ENCODE data around the gene VDR.

Gene VDR

DNA sequence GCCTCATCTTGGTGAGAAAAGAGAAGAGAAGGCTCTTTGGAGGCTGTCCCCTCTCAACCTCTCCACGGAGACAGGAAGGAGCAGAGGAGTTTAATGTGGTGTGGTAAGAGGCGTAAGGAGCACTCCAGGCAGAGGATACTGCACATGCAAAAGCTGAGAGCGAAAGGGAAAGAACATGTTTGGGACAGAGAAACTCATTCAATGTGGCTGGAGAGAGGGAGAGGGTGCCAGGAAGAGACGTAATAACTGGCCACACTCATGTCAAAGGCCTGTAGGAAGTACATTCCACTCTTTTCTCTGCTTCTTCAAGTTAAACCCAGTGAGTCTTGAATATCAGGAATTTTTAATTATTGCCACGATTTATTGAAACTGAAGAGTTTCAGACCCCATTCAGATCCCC lies 12.0 kb downstream of the VDR start:
- Histone ChIP-seq H2AFZ (ENCODE audit: low read length, unreplicated experiment) (no peak overlapping the region), H3K27ac (ENCODE audit: low read depth, low read length) (no peak overlapping the region), H3K36me3 (ENCODE audit: insufficient read depth, low read length) (no peaks in the 10 kb centered on the region), H3K4me1 (ENCODE audit: control insufficient read depth, insufficient read depth, low read length, unreplicated experiment) (peaks cover 4% of the 10 kb centered on the region), H3K4me3 (ENCODE audit: low read depth, low read length) (no peak overlapping the region), H3K27me3 (ENCODE audit: insufficient read depth, low read length) (no peaks in the 10 kb centered on the region), H3K79me2 (ENCODE audit: control insufficient read depth, insufficient read depth, low read length, unreplicated experiment) (no peaks in the 10 kb centered on the region)

DNA sequence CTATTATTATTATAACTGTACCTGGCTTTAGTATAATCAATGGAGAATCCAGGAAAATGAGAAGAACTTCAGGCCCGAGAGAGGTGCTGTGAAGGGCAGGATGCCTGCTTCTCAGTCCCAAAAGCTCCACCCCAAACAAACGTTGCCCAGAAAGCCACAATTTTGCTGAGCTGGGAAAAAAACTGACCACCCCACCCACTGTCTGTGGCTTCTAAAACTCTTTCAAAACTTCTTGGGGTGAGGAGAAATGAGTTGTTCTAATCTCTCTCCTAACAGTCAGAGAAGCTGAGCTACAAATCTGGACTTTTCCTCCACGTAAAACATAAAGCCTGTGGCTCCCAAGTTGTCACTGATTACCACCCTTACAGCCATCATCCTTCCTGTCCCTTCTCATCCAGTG lies 13.4 kb downstream of the VDR start:
- no peak overlapping the region for H2AFZ ChIP-seq (ENCODE audit: low read length, unreplicated experiment)
- H3K4me1 ChIP-seq (ENCODE audit: control insufficient read depth, insufficient read depth, low read length, unreplicated experiment): peaks cover 4% of the 10 kb centered on the region
- no peaks in the 10 kb centered on the region for H3K79me2 ChIP-seq (ENCODE audit: control insufficient read depth, insufficient read depth, low read length, unreplicated experiment)
- H3K36me3 ChIP-seq (ENCODE audit: insufficient read depth, low read length): no peaks in the 10 kb centered on the region
- H3K4me3 ChIP-seq (ENCODE audit: low read depth, low read length): no peak overlapping the region
- no peaks in the 10 kb centered on the region for H3K27me3 ChIP-seq (ENCODE audit: insufficient read depth, low read length)
- H3K27ac ChIP-seq (ENCODE audit: low read depth, low read length): no peak overlapping the region

DNA sequence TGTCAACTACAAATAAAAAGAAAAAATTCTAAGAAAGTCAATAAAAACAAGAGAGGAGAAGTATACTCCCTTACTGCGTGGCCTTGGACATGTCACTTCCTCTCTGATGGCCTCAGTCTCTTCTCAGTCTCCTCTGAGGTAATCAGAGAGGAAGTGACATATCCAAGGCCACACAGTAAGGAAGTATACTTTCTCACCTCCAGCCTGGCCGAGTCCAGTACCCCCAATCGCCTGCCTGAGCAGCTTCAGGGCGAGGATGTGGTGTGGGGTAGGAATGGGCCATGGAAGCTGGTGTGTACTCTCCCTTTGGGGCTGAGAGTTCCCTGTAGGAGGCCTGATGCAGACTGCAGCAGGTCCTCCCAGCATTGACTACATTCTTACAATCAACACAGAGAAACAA lies 15.8 kb downstream of the VDR start:
- Histone ChIP-seq H3K36me3 (ENCODE audit: insufficient read depth, low read length) (no peaks in the 10 kb centered on the region), H3K27me3 (ENCODE audit: insufficient read depth, low read length) (no peaks in the 10 kb centered on the region), H3K4me3 (ENCODE audit: low read depth, low read length) (no peak overlapping the region), H3K79me2 (ENCODE audit: control insufficient read depth, insufficient read depth, low read length, unreplicated experiment) (no peaks in the 10 kb centered on the region), H2AFZ (ENCODE audit: low read length, unreplicated experiment) (no peak overlapping the region), H3K27ac (ENCODE audit: low read depth, low read length) (no peak overlapping the region), H3K4me1 (ENCODE audit: control insufficient read depth, insufficient read depth, low read length, unreplicated experiment) (no peaks in the 10 kb centered on the region)

DNA sequence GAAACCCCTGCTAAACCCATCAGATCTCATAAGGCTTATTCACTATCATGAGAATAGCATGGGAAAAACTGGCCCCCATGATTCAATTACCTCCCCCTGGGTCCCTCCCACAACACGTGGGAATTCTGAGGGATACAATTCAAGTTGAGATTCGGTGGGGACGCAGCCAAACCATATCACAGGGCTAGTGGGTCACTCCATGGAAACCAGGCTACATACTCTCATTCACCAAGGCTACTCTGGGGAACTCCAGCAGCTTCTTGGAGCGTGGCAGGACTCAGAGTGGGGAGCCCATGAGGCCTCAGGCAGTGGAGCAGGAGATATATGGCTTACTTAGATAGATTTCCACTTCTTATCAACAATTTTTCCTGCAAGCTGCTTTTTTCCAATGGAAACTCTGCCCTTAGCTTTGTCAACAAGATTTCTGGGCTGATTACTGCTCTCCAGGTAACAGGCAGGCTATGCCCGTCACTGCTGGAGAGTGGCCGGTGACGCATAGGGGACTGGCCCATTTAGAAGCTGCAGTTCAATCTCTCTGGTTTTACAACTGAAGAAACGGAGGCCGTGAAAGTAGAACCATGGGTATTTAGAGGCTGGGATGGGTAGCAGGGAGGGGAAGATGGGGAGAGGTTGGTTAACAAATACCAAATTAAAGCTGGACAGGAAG lies 16.5 kb downstream of the VDR start:
- Histone ChIP-seq H3K79me2 (ENCODE audit: control insufficient read depth, insufficient read depth, low read length, unreplicated experiment) (no peaks in the 10 kb centered on the region), H3K4me3 (ENCODE audit: low read depth, low read length) (no peak overlapping the region), H3K27me3 (ENCODE audit: insufficient read depth, low read length) (no peaks in the 10 kb centered on the region), H2AFZ (ENCODE audit: low read length, unreplicated experiment) (no peak overlapping the region), H3K4me1 (ENCODE audit: control insufficient read depth, insufficient read depth, low read length, unreplicated experiment) (peaks cover 2% of the 10 kb centered on the region), H3K36me3 (ENCODE audit: insufficient read depth, low read length) (no peaks in the 10 kb centered on the region), H3K27ac (ENCODE audit: low read depth, low read length) (no peak overlapping the region)

DNA sequence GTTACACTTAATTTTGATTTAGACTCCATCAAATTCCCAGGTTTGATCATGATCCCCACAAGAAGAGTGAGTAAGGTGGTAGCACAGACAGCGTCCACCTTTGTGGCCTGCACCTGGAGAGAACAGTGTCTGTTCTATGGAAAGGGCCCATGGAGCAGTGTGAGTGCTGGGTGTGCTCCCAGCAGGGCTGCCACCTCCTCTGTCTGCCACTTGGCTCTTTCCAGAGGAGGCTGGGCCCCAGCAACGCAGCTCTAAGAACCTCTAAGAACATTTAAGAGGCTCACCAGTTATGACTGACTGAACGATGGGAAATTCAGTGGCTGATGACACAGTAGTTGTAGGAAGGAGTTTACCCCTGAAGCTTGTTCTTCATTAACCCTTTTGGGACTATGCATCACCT lies 17.3 kb downstream of the VDR start:
- Histone ChIP-seq H3K4me3 (ENCODE audit: low read depth, low read length) (no peak overlapping the region), H3K36me3 (ENCODE audit: insufficient read depth, low read length) (no peaks in the 10 kb centered on the region), H3K27ac (ENCODE audit: low read depth, low read length) (no peak overlapping the region), H2AFZ (ENCODE audit: low read length, unreplicated experiment) (no peak overlapping the region), H3K4me1 (ENCODE audit: control insufficient read depth, insufficient read depth, low read length, unreplicated experiment) (peaks cover 9% of the 10 kb centered on the region), H3K79me2 (ENCODE audit: control insufficient read depth, insufficient read depth, low read length, unreplicated experiment) (no peaks in the 10 kb centered on the region), H3K27me3 (ENCODE audit: insufficient read depth, low read length) (no peaks in the 10 kb centered on the region)

DNA sequence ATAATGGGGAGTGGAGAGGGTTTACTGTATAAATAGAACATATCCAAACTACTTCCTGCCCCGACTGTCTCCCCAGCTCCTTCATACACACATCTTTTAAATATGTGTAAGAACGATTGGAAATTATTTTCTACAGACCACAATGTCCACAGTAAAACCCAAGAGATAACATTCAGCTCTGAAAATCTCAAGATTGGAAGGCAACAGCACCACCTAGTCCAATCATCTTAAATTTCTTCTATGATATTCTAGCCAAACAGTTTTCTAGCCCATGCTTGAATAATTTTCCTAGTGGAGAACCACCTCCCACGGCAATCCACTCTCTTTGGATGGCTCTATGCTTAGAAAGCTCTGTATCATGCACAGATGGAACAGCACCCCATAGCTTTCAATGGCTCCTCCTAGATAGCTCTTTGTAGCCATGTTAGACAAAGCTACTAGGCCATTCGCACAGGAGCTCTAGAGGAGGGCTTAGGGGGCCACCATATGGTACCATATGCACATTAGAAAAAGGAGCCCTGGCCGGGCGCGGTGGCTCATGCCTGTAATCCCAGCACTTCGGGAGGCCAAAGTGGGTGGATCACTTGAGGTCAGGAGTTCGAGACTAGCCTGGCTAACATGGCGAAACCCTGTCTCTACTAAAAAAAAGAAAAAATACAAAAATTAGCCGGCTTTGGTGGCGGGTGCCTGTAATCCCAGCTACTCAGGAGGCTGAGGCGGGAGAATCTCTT lies 18.1 kb downstream of the VDR start:
- Histone ChIP-seq H3K36me3 (ENCODE audit: insufficient read depth, low read length) (no peaks in the 10 kb centered on the region), H3K27ac (ENCODE audit: low read depth, low read length) (no peak overlapping the region), H3K4me3 (ENCODE audit: low read depth, low read length) (no peak overlapping the region), H3K27me3 (ENCODE audit: insufficient read depth, low read length) (no peaks in the 10 kb centered on the region), H3K4me1 (ENCODE audit: control insufficient read depth, insufficient read depth, low read length, unreplicated experiment) (peaks cover 17% of the 10 kb centered on the region), H2AFZ (ENCODE audit: low read length, unreplicated experiment) (no peak overlapping the region), H3K79me2 (ENCODE audit: control insufficient read depth, insufficient read depth, low read length, unreplicated experiment) (no peaks in the 10 kb centered on the region)

DNA sequence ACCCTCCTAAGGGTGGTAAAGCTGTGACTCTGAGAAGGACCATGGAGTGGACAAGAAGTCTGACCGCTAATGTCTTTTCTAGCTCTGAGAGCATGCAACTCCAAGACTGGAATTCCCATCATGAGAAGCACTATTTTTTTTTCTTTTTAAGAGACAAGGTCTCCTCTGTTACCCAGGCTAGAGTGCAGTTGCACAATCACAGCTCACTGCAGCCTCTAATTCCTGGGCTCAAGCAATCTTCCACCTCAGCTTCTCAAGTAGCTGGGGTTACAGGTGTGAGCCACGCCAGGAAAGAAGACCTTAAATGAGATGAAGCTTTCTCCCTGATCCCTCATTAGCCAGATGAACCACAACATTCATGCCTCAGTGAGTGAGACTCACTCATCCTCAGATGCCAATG lies 19.2 kb downstream of the VDR start:
- Histone ChIP-seq H3K27me3 (ENCODE audit: insufficient read depth, low read length) (no peaks in the 10 kb centered on the region), H3K4me1 (ENCODE audit: control insufficient read depth, insufficient read depth, low read length, unreplicated experiment) (peaks cover 24% of the 10 kb centered on the region), H2AFZ (ENCODE audit: low read length, unreplicated experiment) (no peak overlapping the region), H3K27ac (ENCODE audit: low read depth, low read length) (no peak overlapping the region), H3K4me3 (ENCODE audit: low read depth, low read length) (no peak overlapping the region), H3K79me2 (ENCODE audit: control insufficient read depth, insufficient read depth, low read length, unreplicated experiment) (no peaks in the 10 kb centered on the region), H3K36me3 (ENCODE audit: insufficient read depth, low read length) (no peaks in the 10 kb centered on the region)

DNA sequence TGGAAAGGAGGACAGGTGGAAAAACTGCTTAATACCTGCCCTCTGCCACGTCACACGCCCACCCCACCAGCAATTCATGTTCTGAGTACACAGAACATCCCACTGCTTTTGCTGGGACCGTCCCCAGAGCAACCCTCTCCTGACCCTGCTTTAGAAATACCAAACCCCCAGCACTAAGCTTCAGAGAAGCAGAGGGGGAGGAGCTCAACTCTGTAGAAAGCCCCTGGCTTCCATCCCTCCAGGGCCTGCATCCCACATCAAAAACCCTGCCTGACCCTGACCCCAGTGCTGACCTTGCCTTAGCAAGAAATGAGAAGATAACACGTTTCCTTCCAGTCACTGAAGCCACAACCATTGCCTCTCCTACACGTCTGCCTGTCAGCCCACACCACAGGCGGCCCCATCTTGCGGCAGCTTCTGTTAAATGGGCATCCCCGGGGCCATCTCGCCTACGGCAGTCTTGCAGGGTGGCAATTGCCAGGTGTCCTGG lies 19.7 kb downstream of the VDR start:
- Histone ChIP-seq H2AFZ (ENCODE audit: low read length, unreplicated experiment) (no peak overlapping the region), H3K4me1 (ENCODE audit: control insufficient read depth, insufficient read depth, low read length, unreplicated experiment) (peaks cover 29% of the 10 kb centered on the region), H3K36me3 (ENCODE audit: insufficient read depth, low read length) (no peaks in the 10 kb centered on the region), H3K27ac (ENCODE audit: low read depth, low read length) (no peak overlapping the region), H3K79me2 (ENCODE audit: control insufficient read depth, insufficient read depth, low read length, unreplicated experiment) (no peaks in the 10 kb centered on the region), H3K27me3 (ENCODE audit: insufficient read depth, low read length) (no peaks in the 10 kb centered on the region), H3K4me3 (ENCODE audit: low read depth, low read length) (no peak overlapping the region)

DNA sequence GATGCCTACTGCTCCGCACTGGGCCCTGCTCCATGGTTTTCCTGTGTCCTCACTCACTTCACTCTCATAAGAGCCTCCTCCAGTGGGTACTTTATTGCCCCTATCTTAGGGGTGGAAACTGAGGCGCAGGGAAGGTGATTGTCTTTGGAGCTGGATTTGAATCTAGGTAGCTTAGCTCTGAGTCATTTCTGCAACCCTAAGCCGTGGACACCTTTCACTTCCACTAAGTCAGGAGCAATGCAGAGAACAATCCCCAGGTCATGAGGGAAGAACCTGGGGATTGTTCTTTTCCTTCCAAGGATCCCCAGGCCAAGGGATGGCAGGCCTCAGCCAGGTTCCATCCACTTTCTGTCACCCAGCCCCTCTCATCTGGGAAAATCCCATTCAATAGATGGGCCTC lies 20.3 kb downstream of the VDR start:
- no peaks in the 10 kb centered on the region for H3K27me3 ChIP-seq (ENCODE audit: insufficient read depth, low read length)
- no peaks in the 10 kb centered on the region for H3K79me2 ChIP-seq (ENCODE audit: control insufficient read depth, insufficient read depth, low read length, unreplicated experiment)
- no peak overlapping the region for H3K27ac ChIP-seq (ENCODE audit: low read depth, low read length)
- no peaks in the 10 kb centered on the region for H3K36me3 ChIP-seq (ENCODE audit: insufficient read depth, low read length)
- H2AFZ ChIP-seq (ENCODE audit: low read length, unreplicated experiment): no peak overlapping the region
- H3K4me3 ChIP-seq (ENCODE audit: low read depth, low read length): no peak overlapping the region
- H3K4me1 ChIP-seq (ENCODE audit: control insufficient read depth, insufficient read depth, low read length, unreplicated experiment): peaks cover 32% of the 10 kb centered on the region

DNA sequence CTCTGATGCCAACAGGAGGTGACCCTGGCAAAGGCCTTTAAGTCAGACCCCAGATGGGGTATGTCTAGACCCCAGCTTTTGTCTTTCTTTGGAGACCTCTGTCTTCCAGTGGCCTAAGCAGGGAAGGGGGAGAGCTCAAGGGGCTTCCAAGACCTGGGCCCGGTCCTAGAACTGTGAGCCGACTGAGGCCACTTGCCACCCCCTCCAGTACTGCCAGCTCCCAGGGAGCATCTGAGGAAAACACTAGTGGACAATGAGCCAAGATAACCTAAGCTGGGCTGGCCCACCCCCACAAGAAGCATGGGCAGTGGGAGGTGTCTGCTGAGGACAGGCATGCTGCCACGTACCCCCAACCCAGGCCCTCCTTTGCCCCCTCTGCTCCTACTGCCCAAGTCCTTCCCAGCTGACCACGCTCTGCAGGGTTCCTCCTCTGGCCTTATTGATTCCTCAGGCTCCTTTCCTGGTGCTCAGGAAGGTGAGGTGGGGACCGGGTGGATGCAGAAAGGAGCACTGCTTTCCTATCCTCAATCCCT lies 21.1 kb downstream of the VDR start:
- H3K27me3 ChIP-seq (ENCODE audit: insufficient read depth, low read length): no peaks in the 10 kb centered on the region
- no peaks in the 10 kb centered on the region for H3K79me2 ChIP-seq (ENCODE audit: control insufficient read depth, insufficient read depth, low read length, unreplicated experiment)
- H3K36me3 ChIP-seq (ENCODE audit: insufficient read depth, low read length): no peaks in the 10 kb centered on the region
- H3K4me1 ChIP-seq (ENCODE audit: control insufficient read depth, insufficient read depth, low read length, unreplicated experiment): peaks cover 32% of the 10 kb centered on the region
- no peak overlapping the region for H3K4me3 ChIP-seq (ENCODE audit: low read depth, low read length)
- H2AFZ ChIP-seq (ENCODE audit: low read length, unreplicated experiment): no peak overlapping the region
- no peak overlapping the region for H3K27ac ChIP-seq (ENCODE audit: low read depth, low read length)

All from ACC112 (cell line).